GM12874 (cell line): ENCODE measurements around the gene EHD2.
A peak's percentile ranks its signal among the peaks of the same experiment; 100 is the strongest.

Source experiments
- TF ChIP-seq, protein P1 (sequence below): IDR thresholded peaks from 2 replicates; pipeline ENCODE4 v1.5.1; 2011; ENCODE audit warnings: low read depth, mild to moderate bottlenecking, control low read depth, low read length, moderate library complexity; ENCODE audit not compliant: insufficient read depth

EHD2 gene

DNA sequence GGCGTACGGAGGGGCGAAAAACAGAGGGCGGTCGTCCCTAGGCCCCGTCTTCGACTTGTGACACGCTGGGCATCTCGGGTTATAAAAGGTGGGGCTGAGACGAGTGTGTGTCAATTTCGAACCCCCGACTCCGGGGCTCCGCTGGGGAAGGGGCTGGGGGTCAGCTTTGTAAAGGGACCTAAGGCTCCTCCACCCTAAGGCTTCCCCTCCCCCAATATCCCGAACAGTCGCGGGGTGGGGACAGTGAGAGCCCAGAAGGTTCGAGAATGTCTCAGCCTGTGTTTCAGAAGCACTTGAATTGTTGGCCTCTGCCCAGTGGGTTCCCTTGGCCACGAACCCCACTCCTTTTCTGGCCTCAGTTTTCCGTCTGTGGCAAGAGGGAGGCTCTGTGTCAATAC lies 65.7 kb downstream of the EHD2 start:
- TF ChIP-seq, protein P1, sequence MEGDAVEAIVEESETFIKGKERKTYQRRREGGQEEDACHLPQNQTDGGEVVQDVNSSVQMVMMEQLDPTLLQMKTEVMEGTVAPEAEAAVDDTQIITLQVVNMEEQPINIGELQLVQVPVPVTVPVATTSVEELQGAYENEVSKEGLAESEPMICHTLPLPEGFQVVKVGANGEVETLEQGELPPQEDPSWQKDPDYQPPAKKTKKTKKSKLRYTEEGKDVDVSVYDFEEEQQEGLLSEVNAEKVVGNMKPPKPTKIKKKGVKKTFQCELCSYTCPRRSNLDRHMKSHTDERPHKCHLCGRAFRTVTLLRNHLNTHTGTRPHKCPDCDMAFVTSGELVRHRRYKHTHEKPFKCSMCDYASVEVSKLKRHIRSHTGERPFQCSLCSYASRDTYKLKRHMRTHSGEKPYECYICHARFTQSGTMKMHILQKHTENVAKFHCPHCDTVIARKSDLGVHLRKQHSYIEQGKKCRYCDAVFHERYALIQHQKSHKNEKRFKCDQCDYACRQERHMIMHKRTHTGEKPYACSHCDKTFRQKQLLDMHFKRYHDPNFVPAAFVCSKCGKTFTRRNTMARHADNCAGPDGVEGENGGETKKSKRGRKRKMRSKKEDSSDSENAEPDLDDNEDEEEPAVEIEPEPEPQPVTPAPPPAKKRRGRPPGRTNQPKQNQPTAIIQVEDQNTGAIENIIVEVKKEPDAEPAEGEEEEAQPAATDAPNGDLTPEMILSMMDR = no peak

DNA sequence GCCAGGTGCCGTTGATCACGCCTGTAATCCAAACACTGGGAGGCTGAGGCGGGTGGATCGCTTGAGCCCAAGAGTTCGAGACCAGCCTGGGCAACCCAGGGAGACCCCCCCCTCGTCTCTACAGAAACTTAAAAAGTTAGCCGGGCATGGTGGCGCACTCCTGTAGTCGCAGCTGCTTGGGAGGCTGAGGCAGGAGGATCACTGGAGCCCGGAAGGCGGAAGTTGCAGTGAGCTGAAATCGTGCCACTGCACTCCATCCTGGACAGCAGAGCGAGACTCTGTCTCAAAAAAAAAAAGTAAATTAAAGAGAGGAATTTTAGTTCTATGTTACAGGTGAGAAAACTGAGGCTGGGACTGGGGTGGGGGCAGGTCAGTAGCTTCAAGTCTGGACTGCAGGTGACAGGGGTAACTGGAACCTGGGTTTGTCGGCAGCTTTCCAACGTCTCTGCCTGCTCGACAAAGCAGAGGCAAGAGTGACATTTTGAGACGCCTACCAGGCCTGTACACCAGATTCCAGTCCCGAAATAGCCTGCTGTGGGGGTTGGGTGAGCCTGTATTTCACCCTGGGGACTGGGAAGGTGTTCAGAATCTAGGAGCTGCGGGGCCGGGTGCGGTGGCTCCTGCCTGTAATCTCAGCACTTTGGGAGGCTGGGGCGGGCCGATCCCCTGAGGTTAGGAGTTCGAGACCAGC lies 66.4 kb downstream of the EHD2 start:
- TF ChIP-seq, protein P1 = no peak

DNA sequence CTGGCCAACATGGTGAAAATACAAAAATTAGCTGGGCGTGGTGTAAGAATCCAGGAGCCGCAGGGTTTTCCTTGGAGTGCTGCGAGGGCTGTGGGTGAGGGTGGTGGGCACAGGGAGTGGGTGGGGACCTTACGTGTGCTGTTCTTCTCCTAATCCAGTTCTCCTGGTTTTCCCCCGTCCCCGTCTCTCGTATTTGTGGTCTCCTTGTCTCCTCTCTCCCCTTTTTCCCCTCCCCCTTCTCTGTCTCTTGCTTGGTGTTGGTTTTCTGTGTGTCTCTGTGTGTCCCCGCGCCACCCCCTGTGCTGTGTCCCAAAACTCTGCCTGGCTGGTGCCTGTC lies 67.0 kb downstream of the EHD2 start:
- TF ChIP-seq, protein P1 = no peak

DNA sequence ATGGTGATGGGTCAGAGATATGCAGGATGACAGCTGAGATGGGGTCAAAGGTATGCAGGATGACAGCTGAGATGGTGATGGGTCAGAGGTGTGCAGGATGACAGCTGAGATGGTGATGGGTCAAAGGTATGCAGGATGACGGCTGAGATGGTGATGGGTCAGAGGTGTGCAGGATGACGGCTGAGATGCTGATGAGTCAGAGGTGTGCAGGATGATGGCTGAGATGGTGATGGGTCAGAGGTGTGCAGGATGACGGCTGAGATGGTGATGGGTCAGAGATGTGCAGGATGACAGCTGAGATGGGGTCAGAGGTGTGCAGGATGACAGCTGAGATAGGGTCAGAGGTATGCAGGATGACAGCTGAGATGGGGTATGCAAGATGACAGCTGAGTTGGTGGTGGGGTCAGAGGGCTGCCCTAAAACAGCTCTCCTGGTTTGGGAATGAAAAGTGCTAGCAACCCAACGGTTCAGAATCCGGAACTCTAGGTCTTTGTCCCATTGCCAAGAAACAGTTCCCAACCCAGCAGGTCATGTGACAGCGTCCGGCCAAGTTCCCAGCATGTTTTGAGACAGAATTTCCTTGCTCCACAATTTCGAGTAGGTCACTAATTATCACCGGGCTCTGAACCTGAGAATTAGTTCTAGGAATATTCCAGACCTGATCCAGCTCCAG lies 68.5 kb downstream of the EHD2 start:
- TF ChIP-seq, protein P1 = no peak

DNA sequence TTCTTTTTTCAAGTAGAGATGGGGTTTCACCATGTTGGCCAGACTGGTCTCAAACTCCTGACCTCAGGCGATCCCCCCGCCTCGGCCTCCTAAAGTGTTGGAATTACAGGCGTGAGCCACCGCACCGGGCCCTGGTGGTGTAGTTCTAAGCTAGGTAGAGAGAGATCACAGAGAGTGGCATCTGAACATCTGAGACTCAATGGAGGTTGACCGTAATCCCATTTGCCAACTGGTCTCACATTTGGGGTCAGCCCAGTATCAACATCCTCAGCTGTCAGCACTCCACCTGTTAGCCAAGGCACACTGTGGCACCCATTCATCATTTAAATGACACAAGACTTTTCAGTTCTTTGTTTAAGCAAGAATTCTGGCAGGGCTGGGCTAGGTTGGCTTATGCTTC lies 73.3 kb downstream of the EHD2 start:
- TF ChIP-seq, protein P1 = no peak

DNA sequence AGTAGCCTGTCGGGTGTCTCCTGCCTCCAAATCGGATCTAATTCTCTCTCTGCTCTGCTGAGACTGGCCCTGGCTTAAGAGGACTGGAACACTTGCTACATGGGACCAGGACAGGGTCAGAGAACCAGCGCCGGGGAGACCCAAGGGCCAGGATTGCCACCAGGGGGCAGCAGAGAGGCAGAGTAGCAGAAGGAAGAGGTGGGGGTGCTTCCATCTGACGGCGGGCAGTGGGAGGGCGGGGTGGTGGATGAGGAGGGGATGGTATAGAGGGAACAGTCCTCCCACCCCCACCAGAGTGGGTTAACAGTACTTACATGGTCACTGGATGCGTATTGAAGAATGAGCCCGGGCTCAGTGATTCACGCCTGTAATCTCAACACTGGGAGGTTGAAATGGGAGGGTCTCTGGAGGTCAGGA lies 77.2 kb downstream of the EHD2 start:
- TF ChIP-seq, protein P1 = peak; percentile 90

DNA sequence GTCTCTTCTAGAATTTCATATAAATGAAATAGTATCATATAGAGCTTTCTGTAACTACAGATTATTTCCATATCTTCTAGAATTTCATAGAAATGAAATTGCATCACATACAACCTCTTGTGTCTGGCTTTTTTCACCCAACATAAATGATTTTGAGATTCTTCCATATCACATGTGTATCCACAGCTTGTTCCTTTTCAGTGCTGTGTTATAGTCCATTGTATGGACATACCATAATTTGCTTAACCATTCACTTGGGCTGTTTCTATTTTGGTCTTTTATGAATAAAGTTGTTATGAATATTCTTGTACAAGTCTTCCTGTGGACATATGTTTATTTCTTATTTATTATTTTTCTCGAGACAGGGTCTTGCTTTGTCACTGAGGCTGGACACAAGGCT lies 79.4 kb downstream of the EHD2 start:
- TF ChIP-seq, protein P1 = no peak
